Measurements from ENCODE around the gene ZDHHC18. TPM values are rescaled to one million over a fixed set of nuclear protein-coding genes. Genes with fewer than 3 reads are reported as not detected.

Gene ZDHHC18
- total RNA-seq, 1 donor from 2014 or later, result 22.3 TPM

GRCh38 chr1:26831546-26832248 lies 5.2 kb downstream of the ZDHHC18 start:
- H3K4me3 Mint-ChIP-seq (ENCODE audit: unreplicated experiment), result peak overlapping the region; percentile 58
- H3K4me1 Mint-ChIP-seq (ENCODE audit: low read depth, unreplicated experiment), result peaks cover 15% of the 10 kb centered on the region
- H3K27ac ChIP-seq (ENCODE audit: low read depth, low read length), result no peak overlapping the region
- no peak overlapping the region for H3K9ac ChIP-seq (ENCODE audit: low read length)
- H3K4me1 ChIP-seq (ENCODE audit: insufficient read depth, low read length), result no peaks in the 10 kb centered on the region
- FAIRE-seq, result no peak
- no peaks in the 10 kb centered on the region for H3K27me3 Mint-ChIP-seq (ENCODE audit: low read depth, unreplicated experiment)
- peaks cover 43% of the 10 kb centered on the region for H3K79me2 ChIP-seq (ENCODE audit: insufficient read depth, low read length)
- no peak overlapping the region for H2AFZ ChIP-seq (ENCODE audit: low read depth, low read length)
- peaks cover 20% of the 10 kb centered on the region for H3K36me3 ChIP-seq (ENCODE audit: insufficient read depth, low read length)
- no peak overlapping the region for H3K27ac Mint-ChIP-seq (ENCODE audit: unreplicated experiment)
- H3K9me3 Mint-ChIP-seq (ENCODE audit: unreplicated experiment), result no peaks in the 10 kb centered on the region
- no peak for DNase-seq (ENCODE audit: low read depth)
- no peak overlapping the region for H3K4me3 ChIP-seq (ENCODE audit: insufficient read depth, low read depth, low read length)
- TF ChIP-seq EZH2 (IDR thresholded peaks at IDR 0.05; ENCODE audit: insufficient read depth, low read length) (no peak), CTCF (IDR thresholded peaks at IDR 0.05; ENCODE audit: insufficient read depth, low read depth, low read length) (no peak)
- no peaks in the 10 kb centered on the region for H3K9me3 ChIP-seq (ENCODE audit: insufficient read depth, low read depth, low read length)
- H3K4me2 ChIP-seq (ENCODE audit: low read length), result no peak overlapping the region
- H4K20me1 ChIP-seq (ENCODE audit: insufficient read depth, low read length), result peaks cover 54% of the 10 kb centered on the region
- H3K27me3 ChIP-seq (ENCODE audit: insufficient read depth, low read length), result no peaks in the 10 kb centered on the region
- H3K36me3 Mint-ChIP-seq (ENCODE audit: low read depth, unreplicated experiment), result peaks cover 25% of the 10 kb centered on the region

GRCh38 chr1:26832249-26832960 lies 5.9 kb downstream of the ZDHHC18 start:
- TF ChIP-seq EZH2 (IDR thresholded peaks at IDR 0.05; ENCODE audit: insufficient read depth, low read length) (no peak), CTCF (IDR thresholded peaks at IDR 0.05; ENCODE audit: insufficient read depth, low read depth, low read length) (no peak)
- FAIRE-seq (no peak), DNase-seq (ENCODE audit: low read depth) (no peak)
- Histone ChIP-seq H4K20me1 (ENCODE audit: insufficient read depth, low read length) (peaks cover 52% of the 10 kb centered on the region), H3K4me1 (ENCODE audit: insufficient read depth, low read length) (no peaks in the 10 kb centered on the region), H3K4me3 (ENCODE audit: insufficient read depth, low read depth, low read length) (no peak overlapping the region), H3K9me3 (ENCODE audit: insufficient read depth, low read depth, low read length) (no peaks in the 10 kb centered on the region), H3K27me3 (ENCODE audit: insufficient read depth, low read length) (no peaks in the 10 kb centered on the region), H3K36me3 (ENCODE audit: insufficient read depth, low read length) (peaks cover 20% of the 10 kb centered on the region), H3K27ac (ENCODE audit: low read depth, low read length) (no peak overlapping the region), H3K79me2 (ENCODE audit: insufficient read depth, low read length) (peaks cover 38% of the 10 kb centered on the region), H2AFZ (ENCODE audit: low read depth, low read length) (no peak overlapping the region), H3K4me2 (ENCODE audit: low read length) (no peak overlapping the region), H3K9ac (ENCODE audit: low read length) (no peak overlapping the region)
- no peaks in the 10 kb centered on the region for H3K27me3 Mint-ChIP-seq (ENCODE audit: low read depth, unreplicated experiment)
- H3K36me3 Mint-ChIP-seq (ENCODE audit: low read depth, unreplicated experiment), result peaks cover 25% of the 10 kb centered on the region
- H3K4me1 Mint-ChIP-seq (ENCODE audit: low read depth, unreplicated experiment), result peaks cover 14% of the 10 kb centered on the region
- H3K9me3 Mint-ChIP-seq (ENCODE audit: unreplicated experiment), result no peaks in the 10 kb centered on the region
- peak overlapping the region; percentile 58 for H3K4me3 Mint-ChIP-seq (ENCODE audit: unreplicated experiment)
- H3K27ac Mint-ChIP-seq (ENCODE audit: unreplicated experiment), result no peak overlapping the region
